Keratinocyte (primary cell): Measurements from ENCODE around the gene LPCAT4. TPM values are rescaled to one million over a fixed set of nuclear protein-coding genes. Genes with fewer than 3 reads are reported as not detected.

Experiments
- DNase-seq: peaks from one replicate; pipeline ENCODE4 v3.0.0-alpha.2; 2011; ENCODE audit warnings: low read depth, missing footprints, low spot score
- FAIRE-seq: peaks from 2 replicates; lab custom pipeline; 2011; peaks lifted over from hg19 to GRCh38; lab: Jason Lieb, UNC
- H2AFZ ChIP-seq: 2 replicates; pipeline ENCODE4 v1.6.0; 2012; ENCODE audit warnings: low read length, control low read depth, inconsistent platforms; ENCODE audit not compliant: control insufficient read depth
- H3K27ac ChIP-seq: 2 replicates; pipeline ENCODE4 v1.5.1; 2011; ENCODE audit warnings: low read length; ENCODE audit not compliant: control insufficient read depth, insufficient read depth
- H3K27me3 ChIP-seq: 3 replicates; pipeline ENCODE4 v1.6.0; 2011; ENCODE audit warnings: low read length; ENCODE audit not compliant: control insufficient read depth, insufficient read depth; ENCODE audit errors: extremely low read depth
- H3K36me3 ChIP-seq, 2 experiments: 2 replicates in 1 of 2; 3 replicates in 1 of 2; pipeline ENCODE4 v1.5.1; 2011; ENCODE audit warnings: low read length in 2 of 2, mild to moderate bottlenecking in 1 of 2; ENCODE audit not compliant: control insufficient read depth in 2 of 2, insufficient read depth in 2 of 2; ENCODE audit errors: extremely low read depth in 1 of 2
- H3K4me1 ChIP-seq: 3 replicates; pipeline ENCODE4 v1.5.1; 2011; ENCODE audit warnings: low read length; ENCODE audit not compliant: control insufficient read depth, insufficient read depth; ENCODE audit errors: extremely low read depth
- H3K4me2 ChIP-seq: 3 replicates; pipeline ENCODE4 v1.6.0; 2011; ENCODE audit warnings: low read depth, low read length; ENCODE audit not compliant: control insufficient read depth, insufficient read depth; ENCODE audit errors: extremely low read depth
- H3K4me3 ChIP-seq, 3 experiments: fragments of 200-600 bp in 1 of 3; sonication (generic) in 1 of 3; 2 replicates in 2 of 3; 3 replicates in 1 of 3; pipeline ENCODE4 v1.5.1; 2011 to 2016; ENCODE audit warnings: low read length in 3 of 3, mild to moderate bottlenecking in 3 of 3, control low read depth in 2 of 3, inconsistent platforms in 1 of 3, low read depth in 1 of 3, mixed read lengths in 1 of 3, mixed run types in 1 of 3, moderate library complexity in 1 of 3; ENCODE audit not compliant: control insufficient read depth in 2 of 3, insufficient read depth in 2 of 3; ENCODE audit errors: extremely low read depth in 1 of 3
- H3K79me2 ChIP-seq: 2 replicates; pipeline ENCODE4 v1.6.0; 2012; ENCODE audit warnings: low read length; ENCODE audit not compliant: control insufficient read depth, insufficient read depth
- H3K9ac ChIP-seq: 3 replicates; pipeline ENCODE4 v1.6.0; 2011; ENCODE audit warnings: low read length; ENCODE audit not compliant: control insufficient read depth, insufficient read depth; ENCODE audit errors: extremely low read depth
- H3K9me1 ChIP-seq: 3 replicates; pipeline ENCODE4 v1.6.0; 2011; ENCODE audit warnings: low read length; ENCODE audit not compliant: control insufficient read depth, insufficient read depth; ENCODE audit errors: extremely low read depth
- H3K9me3 ChIP-seq: 2 replicates; pipeline ENCODE4 v1.5.1; 2012; ENCODE audit warnings: low read depth, low read length; ENCODE audit not compliant: control insufficient read depth
- H4K20me1 ChIP-seq: 3 replicates; pipeline ENCODE4 v1.6.0; 2011; ENCODE audit warnings: low read length; ENCODE audit not compliant: control insufficient read depth, insufficient read depth; ENCODE audit errors: extremely low read depth
- EZH2 ChIP-seq: IDR thresholded peaks from one replicate; pipeline ENCODE4 v1.6.1; 2012; ENCODE audit warnings: inconsistent platforms, mild to moderate bottlenecking, low read length, moderate library complexity
- dilution Hi-C: fragments of 300-500 bp; cut with MboI; formaldehyde crosslinking; loops from one replicate; pipeline ENCODE4 v1.7.0; 2020; ENCODE audit warnings: low sequenced_read_pairs; ENCODE audit not compliant: extremely low pct_ligation_motif_present
- polyA plus RNA-seq, 5 experiments: library from polyadenylated mRNA; depleted of rRNA in 3 of 5; stranded (reverse) in 3 of 5; stranded (forward) in 1 of 5; unstranded in 1 of 5; fragments of >200 nt; gene quantifications; 1 replicate in 1 of 5; 2 replicates in 3 of 5; 3 replicates in 1 of 5; pipeline versions ENCODE4 v1.2.1 to v1.2.3, GENCODE V29; 2011 to 2012; ENCODE audit warnings: missing spikeins in 2 of 5, low read depth in 1 of 5, low replicate concordance in 1 of 5
- TF ChIP-seq, protein P1 (sequence below), 3 experiments: IDR thresholded peaks in 1 of 3; conservative IDR thresholded peaks in 1 of 3; optimal IDR thresholded peaks in 1 of 3; 2 replicates in 2 of 3; 3 replicates in 1 of 3; pipeline versions ENCODE3 to v1.5.1; 2011; ENCODE audit warnings: low read length in 3 of 3, mild to moderate bottlenecking in 3 of 3, moderate library complexity in 2 of 3, control low read depth in 1 of 3, inconsistent platforms in 1 of 3; ENCODE audit not compliant: insufficient read depth in 2 of 3; ENCODE audit errors: extremely low read depth in 1 of 3

LPCAT4 gene
- polyA plus RNA-seq, 1 donor (not counting 4 experiments of a cell fraction or from before 2014, with no cell fraction given) = 43.3 TPM

DNA sequence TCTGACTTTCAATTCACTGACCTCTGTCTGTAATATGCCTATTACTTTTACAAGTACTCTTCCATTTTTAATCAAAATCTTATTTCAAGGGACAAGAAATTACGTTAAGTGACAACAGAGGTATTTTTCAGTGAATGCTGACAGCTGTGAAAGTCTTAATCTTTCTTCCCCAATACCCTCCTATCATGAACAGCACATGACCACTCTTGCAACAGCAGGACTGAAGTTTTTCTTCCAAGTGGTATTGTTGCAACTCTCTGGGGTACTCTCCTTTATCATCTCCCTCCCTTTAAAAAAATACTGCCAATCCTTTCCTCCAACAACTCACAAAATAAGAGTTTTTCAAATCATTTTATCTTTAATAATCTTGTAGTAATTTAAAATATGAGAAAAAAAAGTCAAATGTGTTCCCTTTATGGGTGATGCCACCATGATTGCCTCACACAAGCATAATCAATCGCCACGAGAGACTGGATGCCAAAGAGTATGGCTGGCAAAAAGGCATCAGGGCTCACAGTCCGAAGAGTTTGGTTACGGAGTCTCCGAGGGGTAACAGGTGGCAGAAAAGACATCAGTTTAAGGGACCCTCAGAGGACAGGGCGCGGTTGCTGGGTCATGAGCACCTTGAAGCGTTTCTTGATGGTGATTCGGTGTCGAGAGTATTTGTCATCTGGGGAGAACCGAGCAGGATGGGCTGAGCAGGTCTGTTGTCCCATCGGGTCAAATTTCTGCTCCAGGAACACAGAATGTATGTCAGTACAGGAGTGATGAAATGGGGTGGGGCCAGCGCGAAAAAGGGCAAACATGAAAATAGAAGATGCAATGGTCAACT, 25.4 kb downstream of the LPCAT4 start:
- peaks cover 12% of the 10 kb centered on the region for H3K4me1 ChIP-seq
- H3K9me3 ChIP-seq = no peaks in the 10 kb centered on the region
- peak overlapping the region; percentile 71 to 100 (median 99) for H3K4me3 ChIP-seq
- H3K4me2 ChIP-seq = peak overlapping the region; percentile 68
- no peaks in the 10 kb centered on the region for H3K27me3 ChIP-seq
- H3K36me3 ChIP-seq = peaks cover 5 to 7% of the 10 kb centered on the region in 2 experiments
- peaks cover 25% of the 10 kb centered on the region for H3K79me2 ChIP-seq
- DNase-seq (no peak), FAIRE-seq (no peak)
- H4K20me1 ChIP-seq = no peaks in the 10 kb centered on the region
- peaks cover 2% of the 10 kb centered on the region for H3K9me1 ChIP-seq
- H3K9ac ChIP-seq = peak overlapping the region; percentile 99
- H2AFZ ChIP-seq = no peak overlapping the region
- TF ChIP-seq, protein P1, sequence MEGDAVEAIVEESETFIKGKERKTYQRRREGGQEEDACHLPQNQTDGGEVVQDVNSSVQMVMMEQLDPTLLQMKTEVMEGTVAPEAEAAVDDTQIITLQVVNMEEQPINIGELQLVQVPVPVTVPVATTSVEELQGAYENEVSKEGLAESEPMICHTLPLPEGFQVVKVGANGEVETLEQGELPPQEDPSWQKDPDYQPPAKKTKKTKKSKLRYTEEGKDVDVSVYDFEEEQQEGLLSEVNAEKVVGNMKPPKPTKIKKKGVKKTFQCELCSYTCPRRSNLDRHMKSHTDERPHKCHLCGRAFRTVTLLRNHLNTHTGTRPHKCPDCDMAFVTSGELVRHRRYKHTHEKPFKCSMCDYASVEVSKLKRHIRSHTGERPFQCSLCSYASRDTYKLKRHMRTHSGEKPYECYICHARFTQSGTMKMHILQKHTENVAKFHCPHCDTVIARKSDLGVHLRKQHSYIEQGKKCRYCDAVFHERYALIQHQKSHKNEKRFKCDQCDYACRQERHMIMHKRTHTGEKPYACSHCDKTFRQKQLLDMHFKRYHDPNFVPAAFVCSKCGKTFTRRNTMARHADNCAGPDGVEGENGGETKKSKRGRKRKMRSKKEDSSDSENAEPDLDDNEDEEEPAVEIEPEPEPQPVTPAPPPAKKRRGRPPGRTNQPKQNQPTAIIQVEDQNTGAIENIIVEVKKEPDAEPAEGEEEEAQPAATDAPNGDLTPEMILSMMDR (optimal IDR thresholded peaks at IDR 0.05 in 1 of 3, IDR thresholded peaks at IDR 0.05 in 1 of 3, conservative IDR thresholded peaks at IDR 0.05 in 1 of 3; ENCODE audit: extremely low read depth in 1 of 3, insufficient read depth in 2 of 3, low read length in 3 of 3) = no peak
- TF ChIP-seq EZH2 = no peak
- dilution Hi-C loops = no loop called here
- peak overlapping the region; percentile 99 for H3K27ac ChIP-seq

DNA sequence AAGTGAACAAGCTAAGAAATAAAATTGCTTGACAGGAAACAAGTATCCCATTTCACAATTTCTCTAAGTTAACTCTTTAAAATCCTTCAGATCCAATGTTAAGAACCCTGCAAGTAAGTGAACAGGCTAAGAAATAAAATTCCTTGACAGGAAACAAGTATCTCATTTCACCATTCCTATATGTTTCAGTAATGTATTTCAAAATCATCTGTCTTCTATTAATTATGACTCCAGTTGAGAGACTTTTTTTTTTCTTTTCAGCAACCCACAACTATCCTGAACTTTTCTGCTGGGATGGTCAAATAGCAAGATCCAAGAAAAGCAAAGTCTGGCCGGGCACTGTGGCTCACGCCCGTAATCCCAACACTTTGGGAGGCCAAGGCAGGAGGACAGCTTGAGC, 27.1 kb downstream of the LPCAT4 start:
- Histone ChIP-seq H3K79me2 (peaks cover 25% of the 10 kb centered on the region), H3K36me3 (peaks cover 5 to 7% of the 10 kb centered on the region in 2 experiments), H3K4me2 (no peak overlapping the region), H3K9ac (peak overlapping the region; percentile 1), H3K27me3 (no peaks in the 10 kb centered on the region), H2AFZ (no peak overlapping the region), H4K20me1 (no peaks in the 10 kb centered on the region), H3K4me3 (no peak overlapping the region), H3K4me1 (peaks cover 12% of the 10 kb centered on the region), H3K9me3 (no peaks in the 10 kb centered on the region), H3K9me1 (peaks cover 2% of the 10 kb centered on the region), H3K27ac (no peak overlapping the region)
- no peak for FAIRE-seq
- dilution Hi-C loops = no loop called here
- TF ChIP-seq EZH2 = no peak
- TF ChIP-seq, protein P1 (optimal IDR thresholded peaks at IDR 0.05 in 1 of 3, IDR thresholded peaks at IDR 0.05 in 1 of 3, conservative IDR thresholded peaks at IDR 0.05 in 1 of 3; ENCODE audit: extremely low read depth in 1 of 3, insufficient read depth in 2 of 3, low read length in 3 of 3) = no peak
- DNase-seq = no peak
